Measurements from ENCODE around the gene KLRK1.
A peak's percentile ranks its signal among the peaks of the same experiment; 100 is the strongest.

The KLRK1 gene

GRCh38 chr12:10385166-10385613 is 4.7 kb downstream of the KLRK1 start (continued):
- TF ChIP-seq ZNF19 (tag by site-specific recombination; IDR thresholded peaks at IDR 0.05; ENCODE audit: low read depth) = no peak
- TF ChIP-seq OSR2 (tag by site-specific recombination; IDR thresholded peaks at IDR 0.05) = no peak
- TF ChIP-seq ZNF626 (tag by site-specific recombination; IDR thresholded peaks at IDR 0.05) = no peak
- TF ChIP-seq ZNF169 (tag by site-specific recombination; IDR thresholded peaks at IDR 0.05) = peak; percentile 88
- peak; percentile 91; the same call in 1 of the 2 replicates for TF ChIP-seq ZNF621 (tag by site-specific recombination; IDR thresholded peaks at IDR 0.05)
- TF ChIP-seq SP7 (tag by site-specific recombination; IDR thresholded peaks at IDR 0.05) = peak; percentile 97
- TF ChIP-seq ZFP69B (tag by site-specific recombination; IDR thresholded peaks at IDR 0.05) = peak; percentile 50; the same call in 1 of the 2 replicates
- TF ChIP-seq ZSCAN23 (tag by site-specific recombination; IDR thresholded peaks at IDR 0.05) = no peak
- TF ChIP-seq BCL11A (tag by site-specific recombination; IDR thresholded peaks at IDR 0.05; ENCODE audit: low read depth) = peak; percentile 76; the same call in 1 of the 2 replicates
- peak; percentile 68; the same call in 1 of the 2 replicates for TF ChIP-seq HIC1 (tag by site-specific recombination; IDR thresholded peaks at IDR 0.05)
- no peak for TF ChIP-seq ZNF324 (tag by site-specific recombination; IDR thresholded peaks at IDR 0.05)
- TF ChIP-seq ZNF707 (tag by site-specific recombination; IDR thresholded peaks at IDR 0.05) = no peak
- TF ChIP-seq ZNF223 (tag by site-specific recombination; IDR thresholded peaks at IDR 0.05) = no peak
- no peak for TF ChIP-seq ZSCAN18 (tag by site-specific recombination; IDR thresholded peaks at IDR 0.05)
- 0 out of 2 replicates have a peak, but pooled peaks have one; percentile 40 for TF ChIP-seq GFI1B (tag by site-specific recombination; IDR thresholded peaks at IDR 0.05)
- peak; percentile 45; the same call in 1 of the 2 replicates for TF ChIP-seq TSHZ1 (tag by site-specific recombination; IDR thresholded peaks at IDR 0.05; ENCODE audit: borderline replicate concordance)
- no peak for TF ChIP-seq ZNF449 (tag by site-specific recombination; IDR thresholded peaks at IDR 0.05)
- TF ChIP-seq ZNF239 (tag by site-specific recombination; IDR thresholded peaks at IDR 0.05) = no peak
- TF ChIP-seq ZSCAN4 (tag by site-specific recombination; IDR thresholded peaks at IDR 0.05) = peak; percentile 78
- TF ChIP-seq ZSCAN16 (tag by site-specific recombination; IDR thresholded peaks at IDR 0.05) = no peak
- no peak for TF ChIP-seq ZNF37A (tag by site-specific recombination; IDR thresholded peaks at IDR 0.05)
- no peak for TF ChIP-seq ZNF48 (tag by site-specific recombination; IDR thresholded peaks at IDR 0.05)
- no peak for TF ChIP-seq ZIC2 (tag by site-specific recombination; IDR thresholded peaks at IDR 0.05)
- no peak for TF ChIP-seq TCF7L2 (IDR thresholded peaks at IDR 0.05; ENCODE audit: borderline replicate concordance, low read depth, low read length)
- TF ChIP-seq ZNF501 (tag by site-specific recombination; IDR thresholded peaks at IDR 0.05) = no peak
- TF ChIP-seq ZNF335 (tag by site-specific recombination; conservative IDR thresholded peaks at IDR 0.05) = no peak
- TF ChIP-seq PBX3 (CRISPR knock-in tag; IDR thresholded peaks at IDR 0.05) = no peak
- no peak for TF ChIP-seq ZBTB26 (tag by site-specific recombination; optimal IDR thresholded peaks at IDR 0.05)

Data from HEK293 (cell line).